K562 (cell line): ENCODE results near the gene COQ8A. TPM values are rescaled to one million over a fixed set of nuclear protein-coding genes. Genes with fewer than 3 reads are reported as not detected.

Source experiments
- CCAR2 ChIP-seq: fragments of 200-400 bp; formaldehyde crosslinking; IDR thresholded peaks from 2 replicates; pipeline ENCODE4 v1.6.1; 2017; ENCODE audit warnings: mild to moderate bottlenecking, low read depth, low read length
- MYNN ChIP-seq, 2 experiments: sonication (generic); formaldehyde crosslinking in 1 of 2; IDR thresholded peaks; 2 replicates each; pipeline versions ENCODE4 v1.5.0 to v1.6.1; 2016 to 2020; ENCODE audit warnings: antibody characterized with exemption in 1 of 2, missing genetic modification reagents in 1 of 2
- NCOR1 ChIP-seq: fragments of 450-650 bp; IDR thresholded peaks from 2 replicates; pipeline ENCODE4 v1.6.1; 2016; ENCODE audit warnings: mild to moderate bottlenecking, moderate library complexity
- PHTF2 ChIP-seq: fragments of 250-450 bp; sonication (Bioruptor Pico); IDR thresholded peaks from 2 replicates; pipeline ENCODE4 v1.5.0; 2021; ENCODE audit warnings: mild to moderate bottlenecking
- RFX1 ChIP-seq: fragments of 450-650 bp; IDR thresholded peaks from 2 replicates; pipeline ENCODE4 v1.6.1; 2016; ENCODE audit warnings: mild to moderate bottlenecking, moderate library complexity
- SP2 ChIP-seq: IDR thresholded peaks from 2 replicates; pipeline ENCODE4 v1.6.1; 2011; ENCODE audit warnings: mild to moderate bottlenecking, low read depth, low read length, moderate library complexity; ENCODE audit not compliant: poor library complexity, severe bottlenecking; ENCODE audit errors: extremely low read depth
- ZHX1 ChIP-seq: fragments of 150-350 bp; conservative IDR thresholded peaks from 2 replicates; pipeline ENCODE4 v1.6.1; 2014; ENCODE audit warnings: low read length
- ZNF23 ChIP-seq: fragments of 250-450 bp; sonication (Bioruptor Pico); IDR thresholded peaks from 2 replicates; pipeline ENCODE4 v1.4.0; 2020; ENCODE audit warnings: mild to moderate bottlenecking
- ZNF707 ChIP-seq: fragments of 250-450 bp; sonication (Bioruptor Pico); conservative IDR thresholded peaks from 2 replicates; pipeline ENCODE4 v1.8.0; 2022; ENCODE audit warnings: inconsistent platforms, mild to moderate bottlenecking, moderate library complexity
- polyA plus RNA-seq, 8 experiments: library from polyadenylated mRNA; depleted of rRNA in 4 of 8; stranded (reverse) in 5 of 8; unstranded in 3 of 8; fragments of >200 nt; fragmentation: Nextera tagmentation in 2 of 8; fragmentation: Illumina TruSeq in 1 of 8; extraction: Ambion mirVana in 2 of 8; extraction: Trizol in 1 of 8; gene quantifications; 2 replicates each; pipeline versions ENCODE4 v1.2.1 to v1.2.3, GENCODE V29; 2011 to 2014; ENCODE audit warnings: inconsistent platforms in 1 of 8, missing spikeins in 1 of 8
- total RNA-seq, 7 experiments: library from RNA; depleted of rRNA in 6 of 7; stranded (reverse); fragments of >200 nt in 6 of 7; fragmentation: Illumina TruSeq in 2 of 7; extraction: Trizol in 2 of 7; gene quantifications; 2 replicates each; pipeline versions ENCODE4 v1.2.1 to v1.2.3, GENCODE V29; 2011 to 2021; ENCODE audit warnings: low replicate concordance in 1 of 7
- TF ChIP-seq, protein P1 (sequence below): fragments of 250-450 bp; sonication (Bioruptor Pico); IDR thresholded peaks from 2 replicates; pipeline ENCODE4 v1.8.0; 2021; ENCODE audit warnings: borderline replicate concordance, mild to moderate bottlenecking, moderate library complexity; ENCODE audit not compliant: poor library complexity, severe bottlenecking

COQ8A gene
- total and polyA plus RNA-seq, 9 of the 15 experiments (the other 6 are each of a cell fraction or from before 2014, with no cell fraction given), result 2.6 to 54.3 (median 32.4) TPM

GRCh38 chr1:226957714-226958113 lies 17.6 kb downstream of the COQ8A start (continued):
- TF ChIP-seq, protein P1, sequence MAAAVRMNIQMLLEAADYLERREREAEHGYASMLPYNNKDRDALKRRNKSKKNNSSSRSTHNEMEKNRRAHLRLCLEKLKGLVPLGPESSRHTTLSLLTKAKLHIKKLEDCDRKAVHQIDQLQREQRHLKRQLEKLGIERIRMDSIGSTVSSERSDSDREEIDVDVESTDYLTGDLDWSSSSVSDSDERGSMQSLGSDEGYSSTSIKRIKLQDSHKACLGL (CRISPR knock-in tag), result no peak
- TF ChIP-seq MYNN (IDR thresholded peaks at IDR 0.05), result no peak
- no peak for TF ChIP-seq MYNN (CRISPR knock-in tag; IDR thresholded peaks at IDR 0.05)
- no peak for TF ChIP-seq ZNF707 (CRISPR knock-in tag)
- TF ChIP-seq RFX1, result no peak
- TF ChIP-seq ZNF23 (CRISPR knock-in tag), result no peak
- TF ChIP-seq PHTF2, result no peak
- no peak for TF ChIP-seq CCAR2
- TF ChIP-seq SP2, result no peak
- no peak for TF ChIP-seq ZHX1
- no peak for TF ChIP-seq NCOR1
